Measurements from ENCODE around the gene NAP1L4. TPM values are rescaled to one million over a fixed set of nuclear protein-coding genes. Genes with fewer than 3 reads are reported as not detected.

NAP1L4 gene
- total RNA-seq, 2 donors from 2014 or later: 62.8 to 83.7 TPM

GRCh38 chr11:2924381-2924780 is 67.7 kb downstream of the NAP1L4 start:
- no peaks in the 10 kb centered on the region for H3K27me3 ChIP-seq (replicated peaks; ENCODE audit: insufficient read depth)
- peaks cover 0 to 10% of the 10 kb centered on the region in 2 donors for H3K4me1 ChIP-seq (ENCODE audit: control insufficient read depth in 1 of 2, low read depth in 2 of 2)
- no peaks in the 10 kb centered on the region for H3K36me3 ChIP-seq
- no peak for DNase-seq (ENCODE audit: low spot score)
- H3K9me3 ChIP-seq: no peaks in the 10 kb centered on the region
- H3K4me3 ChIP-seq: no peak overlapping the region
- no peak overlapping the region for H3K27ac ChIP-seq
- no peak for ATAC-seq (ENCODE audit: insufficient number of reproducible peaks, low FRiP score, low read depth)
- no peak for TF ChIP-seq CTCF (IDR thresholded peaks at IDR 0.05)

- Histone ChIP-seq H3K36me3 (no peaks in the 10 kb centered on the region), H3K9me3 (no peaks in the 10 kb centered on the region), H3K27ac (no peak overlapping the region), H3K4me1 (ENCODE audit: control insufficient read depth in 1 of 2, low read depth in 2 of 2) (peaks cover 0 to 10% of the 10 kb centered on the region in 2 donors), H3K4me3 (no peak overlapping the region), H3K27me3 (replicated peaks; ENCODE audit: insufficient read depth) (no peaks in the 10 kb centered on the region)
- ATAC-seq (ENCODE audit: insufficient number of reproducible peaks, low FRiP score, low read depth): no peak
- no peak for DNase-seq (ENCODE audit: low spot score)
- no peak for TF ChIP-seq CTCF (IDR thresholded peaks at IDR 0.05)
These were observed 68.4 kb downstream of the NAP1L4 start for GRCh38 chr11:2923446-2924375.

GRCh38 chr11:2922655-2923054 is 69.5 kb downstream of the NAP1L4 start:
- Histone ChIP-seq H3K4me1 (ENCODE audit: control insufficient read depth in 1 of 2, low read depth in 2 of 2) (peaks cover 0 to 3% of the 10 kb centered on the region in 2 donors), H3K4me3 (no peak overlapping the region), H3K9me3 (no peaks in the 10 kb centered on the region), H3K27ac (no peak overlapping the region), H3K36me3 (no peaks in the 10 kb centered on the region), H3K27me3 (replicated peaks; ENCODE audit: insufficient read depth) (no peaks in the 10 kb centered on the region)
- TF ChIP-seq CTCF (IDR thresholded peaks at IDR 0.05): no peak
- ATAC-seq (ENCODE audit: insufficient number of reproducible peaks, low FRiP score, low read depth) (no peak), DNase-seq (ENCODE audit: low spot score) (no peak)

- Histone ChIP-seq H3K27me3 (replicated peaks; ENCODE audit: insufficient read depth) (no peaks in the 10 kb centered on the region), H3K27ac (no peak overlapping the region), H3K36me3 (no peaks in the 10 kb centered on the region), H3K4me1 (ENCODE audit: control insufficient read depth in 1 of 2, low read depth in 2 of 2) (no peaks in the 10 kb centered on the region), H3K9me3 (no peaks in the 10 kb centered on the region), H3K4me3 (no peak overlapping the region)
- ATAC-seq (ENCODE audit: insufficient number of reproducible peaks, low FRiP score, low read depth) (no peak), DNase-seq (ENCODE audit: low spot score) (no peak)
- no peak for TF ChIP-seq CTCF (IDR thresholded peaks at IDR 0.05)
These were observed 70.2 kb downstream of the NAP1L4 start for GRCh38 chr11:2921742-2922493.

GRCh38 chr11:2921261-2921660 is 70.9 kb downstream of the NAP1L4 start:
- DNase-seq (ENCODE audit: low spot score) (no peak), ATAC-seq (ENCODE audit: insufficient number of reproducible peaks, low FRiP score, low read depth) (no peak)
- H3K27ac ChIP-seq: no peak overlapping the region
- no peak for TF ChIP-seq CTCF (IDR thresholded peaks at IDR 0.05)
- H3K27me3 ChIP-seq (replicated peaks; ENCODE audit: insufficient read depth): no peaks in the 10 kb centered on the region
- no peaks in the 10 kb centered on the region for H3K4me1 ChIP-seq (ENCODE audit: control insufficient read depth in 1 of 2, low read depth in 2 of 2)
- H3K36me3 ChIP-seq: no peaks in the 10 kb centered on the region
- no peaks in the 10 kb centered on the region for H3K9me3 ChIP-seq
- no peak overlapping the region for H3K4me3 ChIP-seq
